ENCODE data around the gene CDC37L1. TPM values are rescaled to one million over a fixed set of nuclear protein-coding genes. Genes with fewer than 3 reads are reported as not detected.

Gene CDC37L1
- total and polyA plus RNA-seq, 2 of the 8 experiments (the other 6 are each of a cell fraction or from before 2014, with no cell fraction given): 4.6 to 23.8 TPM

GRCh38 chr9:4700091-4700490, 20.7 kb downstream of the CDC37L1 start (continued):
- TF ChIP-seq MAX (IDR thresholded peaks at IDR 0.05) (no peak), ASH2L (IDR thresholded peaks at IDR 0.05; ENCODE audit: low read length) (no peak)
